SK-N-SH (cell line): ENCODE measurements around the gene STPG2. TPM values are rescaled to one million over a fixed set of nuclear protein-coding genes. Genes with fewer than 3 reads are reported as not detected.

Experiments used
- CTCF ChIA-PET: fragments of 300-600, 350-600 bp; formaldehyde crosslinking; extraction: SDS; loops from one replicate; lab custom pipeline; 2021; lab: Yijun Ruan, JAX
- POLR2A ChIA-PET: fragments of 350-600 bp; sonication (Branson Sonifier 250); formaldehyde crosslinking; extraction: SDS; loops from one replicate; lab custom pipeline; 2020; ENCODE audit warnings: antibody characterized with exemption, inconsistent platforms; lab: Yijun Ruan, JAX
- DNase-seq: peaks from one replicate; pipeline ENCODE4 v3.0.0; 2012
- H2AFZ ChIP-seq: fragments of 200-600 bp; sonication (generic); 2 replicates; pipeline ENCODE4 v1.8.1; 2016; ENCODE audit warnings: antibody characterized with exemption, mild to moderate bottlenecking, low read depth
- H3F3A ChIP-seq: fragments of 200-600 bp; sonication (generic); replicated peaks from 2 replicates; pipeline ENCODE3; 2016; ENCODE audit warnings: antibody characterized with exemption, mild to moderate bottlenecking; ENCODE audit not compliant: insufficient read depth
- H3K27ac ChIP-seq, 2 experiments: fragments of 200-500 bp in 1 of 2; fragments of 200-600 bp in 1 of 2; sonication (Bioruptor generic) in 1 of 2; sonication (generic), shearing (Covaris generic) in 1 of 2; 2 replicates each; pipeline versions ENCODE4 v1.5.1 to v1.6.1; 2014 to 2016; ENCODE audit warnings: low read depth in 2 of 2, inconsistent platforms in 1 of 2, low read length in 1 of 2, mild to moderate bottlenecking in 1 of 2, mixed read lengths in 1 of 2
- H3K27me3 ChIP-seq: fragments of 200-600 bp; sonication (generic), shearing (Covaris generic); 2 replicates; pipeline ENCODE4 v1.6.1; 2016; ENCODE audit warnings: mixed run types; ENCODE audit not compliant: insufficient read depth
- H3K36me3 ChIP-seq, 2 experiments: fragments of 200-500 bp in 1 of 2; fragments of 200-600 bp in 1 of 2; sonication (Bioruptor generic) in 1 of 2; sonication (generic) in 1 of 2; replicated peaks in 1 of 2; 2 replicates each; pipeline versions ENCODE3 to v1.5.1; 2014 to 2016; ENCODE audit warnings: low read length in 1 of 2, mild to moderate bottlenecking in 1 of 2; ENCODE audit not compliant: insufficient read depth in 2 of 2, control insufficient read depth in 1 of 2
- H3K4me1 ChIP-seq, 2 experiments: fragments of 200-500 bp in 1 of 2; fragments of 200-600 bp in 1 of 2; sonication (Bioruptor generic) in 1 of 2; sonication (generic), shearing (Covaris generic) in 1 of 2; 2 replicates each; pipeline versions ENCODE4 v1.5.1 to v1.6.1; 2014 to 2016; ENCODE audit warnings: low read depth in 1 of 2, low read length in 1 of 2, mixed run types in 1 of 2; ENCODE audit not compliant: insufficient read depth in 2 of 2, control insufficient read depth in 1 of 2
- H3K4me2 ChIP-seq: fragments of 200-600 bp; sonication (generic), shearing (Covaris generic); 2 replicates; pipeline ENCODE4 v1.6.1; 2017; ENCODE audit warnings: mixed run types
- H3K4me3 ChIP-seq, 2 experiments: fragments of 200-500 bp in 1 of 2; fragments of 200-600 bp in 1 of 2; sonication (Bioruptor generic) in 1 of 2; sonication (generic), shearing (Covaris generic) in 1 of 2; 2 replicates each; pipeline versions ENCODE4 v1.5.1 to v1.8.1; 2014 to 2016; ENCODE audit warnings: low read depth in 2 of 2, inconsistent platforms in 1 of 2, low read length in 1 of 2, mild to moderate bottlenecking in 1 of 2, mixed read lengths in 1 of 2, moderate library complexity in 1 of 2
- H3K79me2 ChIP-seq: fragments of 200-600 bp; sonication (generic); 2 replicates; pipeline ENCODE4 v1.8.1; 2017; ENCODE audit warnings: mild to moderate bottlenecking; ENCODE audit not compliant: insufficient read depth
- H3K9ac ChIP-seq: fragments of 200-600 bp; sonication (generic); 2 replicates; pipeline ENCODE4 v1.6.1; 2017; ENCODE audit warnings: mixed run types
- H3K9me2 ChIP-seq: fragments of 200-600 bp; sonication (generic); 2 replicates; pipeline ENCODE4 v1.6.1; 2017; ENCODE audit warnings: mixed run types
- H3K9me3 ChIP-seq: fragments of 200-600 bp; sonication (generic); 2 replicates; pipeline ENCODE4 v1.6.1; 2017; ENCODE audit warnings: mixed run types, mild to moderate bottlenecking, moderate library complexity
- H4K20me1 ChIP-seq: fragments of 200-600 bp; sonication (generic); 2 replicates; pipeline ENCODE4 v1.6.1; 2017; ENCODE audit warnings: mild to moderate bottlenecking, mixed run types; ENCODE audit not compliant: insufficient read depth
- ELF1 ChIP-seq: IDR thresholded peaks from 2 replicates; pipeline ENCODE4 v1.4.0; 2012
- EP300 ChIP-seq, 2 experiments: IDR thresholded peaks; 2 replicates each; pipeline versions ENCODE4 v1.4.0 to v1.6.1; 2012; ENCODE audit warnings: borderline replicate concordance in 1 of 2, low read depth in 1 of 2, low read length in 1 of 2
- EZH2phosphoT487 ChIP-seq: fragments of 200-600 bp; sonication (generic); IDR thresholded peaks from 2 replicates; pipeline ENCODE4 v1.6.1; 2017; ENCODE audit warnings: low read depth, mixed run types, mild to moderate bottlenecking, antibody characterized with exemption, moderate library complexity, borderline replicate concordance
- GABPA ChIP-seq: IDR thresholded peaks from 2 replicates; pipeline ENCODE4 v1.4.0; 2012; ENCODE audit warnings: low read depth, mild to moderate bottlenecking
- GATA2 ChIP-seq: sonication (generic); formaldehyde crosslinking; IDR thresholded peaks from 2 replicates; pipeline ENCODE4 v1.5.0; 2020; ENCODE audit warnings: mild to moderate bottlenecking, missing genetic modification reagents
- JUND ChIP-seq: IDR thresholded peaks from 2 replicates; pipeline ENCODE4 v1.4.0; 2012
- NRF1 ChIP-seq: IDR thresholded peaks from 2 replicates; pipeline ENCODE4 v1.6.1; 2012; ENCODE audit warnings: low read depth, mild to moderate bottlenecking, low read length
- POLR2AphosphoS5 ChIP-seq: IDR thresholded peaks from 2 replicates; pipeline ENCODE4 v1.6.1; 2012; ENCODE audit warnings: low read depth, low read length
- RFX5 ChIP-seq: IDR thresholded peaks from 2 replicates; pipeline ENCODE4 v1.6.1; 2012; ENCODE audit warnings: mild to moderate bottlenecking, improper control_type of control experiment, low read length
- SMC3 ChIP-seq: IDR thresholded peaks from 2 replicates; pipeline ENCODE4 v1.6.1; 2012; ENCODE audit warnings: low read depth, low read length, improper control_type of control experiment
- TAF1 ChIP-seq: IDR thresholded peaks from 2 replicates; pipeline ENCODE4 v1.6.1; 2012; ENCODE audit warnings: low read depth, mild to moderate bottlenecking, low read length, moderate library complexity, borderline replicate concordance
- WGBS: methylation state at CpG from one replicate; pipeline ENCODE4 v1.1.6; 2017; ENCODE audit warnings: low lambda C conversion rate; 5-methylcytosine and 5-hydroxymethylcytosine counted together
- polyA plus RNA-seq, 3 experiments: library from polyadenylated mRNA; depleted of rRNA; stranded (reverse); fragments of >200 nt; gene quantifications; 2 replicates each; pipeline ENCODE4 v1.2.3, GENCODE V29; 2012
- TF ChIP-seq, protein P1 (sequence below): IDR thresholded peaks from 2 replicates; pipeline ENCODE4; 2012
- TF ChIP-seq, protein P2 (sequence below): IDR thresholded peaks from 2 replicates; pipeline ENCODE4 v1.6.1; 2012; ENCODE audit warnings: mild to moderate bottlenecking, low read depth, low read length, moderate library complexity
- TF ChIP-seq, protein P3 (sequence below): IDR thresholded peaks from 2 replicates; pipeline ENCODE4 v1.4.0; 2012; ENCODE audit warnings: low read depth, borderline replicate concordance
- TF ChIP-seq, protein P4 (sequence below): IDR thresholded peaks from 2 replicates; pipeline ENCODE4 v1.4.0; 2012; ENCODE audit warnings: low read depth
- TF ChIP-seq, protein P5 (sequence below): fragments of 150-350 bp; IDR thresholded peaks from 2 replicates; pipeline ENCODE4 v1.6.1; 2016; ENCODE audit warnings: mild to moderate bottlenecking, low read depth, low read length
- TF ChIP-seq, protein P6 (sequence below): fragments of 150-350 bp; IDR thresholded peaks from 2 replicates; pipeline ENCODE4 v1.6.1; 2017; ENCODE audit warnings: antibody characterized with exemption, low read length, low read depth, borderline replicate concordance

STPG2 gene
- polyA plus RNA-seq, 1 of the 3 experiments (the other 2 are of a cell fraction), result not detected

DNA sequence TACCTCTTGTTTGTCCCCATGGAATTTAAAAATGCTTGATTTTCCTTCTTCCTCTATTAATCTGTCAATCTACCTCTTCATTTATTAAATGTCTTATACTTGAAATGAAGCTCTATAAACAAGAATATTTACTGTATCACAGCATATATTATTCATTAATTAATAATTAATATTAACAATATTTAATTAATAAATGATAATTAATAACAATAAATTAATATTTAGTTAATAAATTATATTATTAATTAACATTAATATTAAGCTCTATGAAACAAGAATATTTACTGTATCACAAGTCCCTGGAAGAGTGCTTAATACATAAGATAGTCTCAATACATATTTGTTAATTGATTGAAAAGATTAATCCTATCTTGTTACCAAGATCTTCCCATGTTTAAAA, 306.6 kb downstream of the STPG2 start:
- no peaks in the 10 kb centered on the region for H3K4me1 ChIP-seq
- no peak overlapping the region for H3K4me3 ChIP-seq
- TF ChIP-seq GATA2 (CRISPR knock-in tag) (no peak), TAF1 (no peak), NRF1 (no peak)
- TF ChIP-seq, protein P1, sequence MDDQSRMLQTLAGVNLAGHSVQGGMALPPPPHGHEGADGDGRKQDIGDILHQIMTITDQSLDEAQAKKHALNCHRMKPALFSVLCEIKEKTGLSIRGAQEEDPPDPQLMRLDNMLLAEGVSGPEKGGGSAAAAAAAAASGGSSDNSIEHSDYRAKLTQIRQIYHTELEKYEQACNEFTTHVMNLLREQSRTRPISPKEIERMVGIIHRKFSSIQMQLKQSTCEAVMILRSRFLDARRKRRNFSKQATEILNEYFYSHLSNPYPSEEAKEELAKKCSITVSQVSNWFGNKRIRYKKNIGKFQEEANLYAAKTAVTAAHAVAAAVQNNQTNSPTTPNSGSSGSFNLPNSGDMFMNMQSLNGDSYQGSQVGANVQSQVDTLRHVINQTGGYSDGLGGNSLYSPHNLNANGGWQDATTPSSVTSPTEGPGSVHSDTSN, result no peak
- TF ChIP-seq, all 33 proteins: peak for 0
- H3K27me3 ChIP-seq, result no peaks in the 10 kb centered on the region
- no peaks in the 10 kb centered on the region for H3K9me3 ChIP-seq
- H3K36me3 ChIP-seq, result no peaks in the 10 kb centered on the region
- no peaks in the 10 kb centered on the region for H3K9me2 ChIP-seq
- DNase-seq, result no peak
- ChIA-PET CTCF (interaction anchor here (1.1 to 1.2 kb wide), 2 partner anchors 11 to 42 kb away, joined by 3 read pairs; no protein-coding TSS in a partner anchor), POLR2A (no interaction called here)
- no peak overlapping the region for H3K4me2 ChIP-seq
- no peaks in the 10 kb centered on the region for H4K20me1 ChIP-seq
- no peak overlapping the region for H3K27ac ChIP-seq
- H3K79me2 ChIP-seq, result no peaks in the 10 kb centered on the region
- H3K9ac ChIP-seq, result no peak overlapping the region
- H3F3A ChIP-seq, result no peaks in the 10 kb centered on the region
- no peak overlapping the region for H2AFZ ChIP-seq

DNA sequence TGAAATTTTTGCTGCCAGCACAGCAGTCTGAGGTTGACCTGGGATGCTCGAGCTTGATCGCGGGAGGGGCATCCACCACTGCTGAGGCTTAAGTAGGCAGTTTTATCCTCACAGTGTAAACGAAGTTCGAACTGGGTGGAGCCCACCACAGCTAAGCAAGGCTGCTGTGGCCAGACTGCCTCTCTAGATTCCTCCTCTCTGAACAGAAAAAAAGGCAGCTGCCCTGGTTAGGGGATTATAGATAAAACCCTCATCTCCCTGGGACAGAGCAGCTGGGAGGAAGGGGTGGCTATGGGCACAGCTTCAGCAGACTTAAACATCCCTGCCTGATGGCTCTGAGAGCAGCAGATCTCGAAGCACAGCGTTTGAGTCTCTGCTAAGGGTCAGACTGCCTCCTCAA, 314.6 kb downstream of the STPG2 start:
- no peaks in the 10 kb centered on the region for H3F3A ChIP-seq
- H3K4me1 ChIP-seq, result no peaks in the 10 kb centered on the region
- H3K27ac ChIP-seq, result no peak overlapping the region
- H4K20me1 ChIP-seq, result no peaks in the 10 kb centered on the region
- no peaks in the 10 kb centered on the region for H3K9me3 ChIP-seq
- H3K4me2 ChIP-seq, result no peak overlapping the region
- H3K9me2 ChIP-seq, result no peaks in the 10 kb centered on the region
- no peak overlapping the region for H3K9ac ChIP-seq
- TF ChIP-seq RFX5 (no peak), JUND (no peak), ELF1 (no peak), EP300 (IDR thresholded peaks at IDR 0.05; ENCODE audit: borderline replicate concordance in 1 of 2, low read depth in 1 of 2, low read length in 1 of 2) (no peak), POLR2AphosphoS5 (no peak), EZH2phosphoT487 (no peak), GABPA (no peak), SMC3 (no peak)
- TF ChIP-seq, protein P2, sequence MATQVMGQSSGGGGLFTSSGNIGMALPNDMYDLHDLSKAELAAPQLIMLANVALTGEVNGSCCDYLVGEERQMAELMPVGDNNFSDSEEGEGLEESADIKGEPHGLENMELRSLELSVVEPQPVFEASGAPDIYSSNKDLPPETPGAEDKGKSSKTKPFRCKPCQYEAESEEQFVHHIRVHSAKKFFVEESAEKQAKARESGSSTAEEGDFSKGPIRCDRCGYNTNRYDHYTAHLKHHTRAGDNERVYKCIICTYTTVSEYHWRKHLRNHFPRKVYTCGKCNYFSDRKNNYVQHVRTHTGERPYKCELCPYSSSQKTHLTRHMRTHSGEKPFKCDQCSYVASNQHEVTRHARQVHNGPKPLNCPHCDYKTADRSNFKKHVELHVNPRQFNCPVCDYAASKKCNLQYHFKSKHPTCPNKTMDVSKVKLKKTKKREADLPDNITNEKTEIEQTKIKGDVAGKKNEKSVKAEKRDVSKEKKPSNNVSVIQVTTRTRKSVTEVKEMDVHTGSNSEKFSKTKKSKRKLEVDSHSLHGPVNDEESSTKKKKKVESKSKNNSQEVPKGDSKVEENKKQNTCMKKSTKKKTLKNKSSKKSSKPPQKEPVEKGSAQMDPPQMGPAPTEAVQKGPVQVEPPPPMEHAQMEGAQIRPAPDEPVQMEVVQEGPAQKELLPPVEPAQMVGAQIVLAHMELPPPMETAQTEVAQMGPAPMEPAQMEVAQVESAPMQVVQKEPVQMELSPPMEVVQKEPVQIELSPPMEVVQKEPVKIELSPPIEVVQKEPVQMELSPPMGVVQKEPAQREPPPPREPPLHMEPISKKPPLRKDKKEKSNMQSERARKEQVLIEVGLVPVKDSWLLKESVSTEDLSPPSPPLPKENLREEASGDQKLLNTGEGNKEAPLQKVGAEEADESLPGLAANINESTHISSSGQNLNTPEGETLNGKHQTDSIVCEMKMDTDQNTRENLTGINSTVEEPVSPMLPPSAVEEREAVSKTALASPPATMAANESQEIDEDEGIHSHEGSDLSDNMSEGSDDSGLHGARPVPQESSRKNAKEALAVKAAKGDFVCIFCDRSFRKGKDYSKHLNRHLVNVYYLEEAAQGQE, result no peak
- TF ChIP-seq, protein P3, sequence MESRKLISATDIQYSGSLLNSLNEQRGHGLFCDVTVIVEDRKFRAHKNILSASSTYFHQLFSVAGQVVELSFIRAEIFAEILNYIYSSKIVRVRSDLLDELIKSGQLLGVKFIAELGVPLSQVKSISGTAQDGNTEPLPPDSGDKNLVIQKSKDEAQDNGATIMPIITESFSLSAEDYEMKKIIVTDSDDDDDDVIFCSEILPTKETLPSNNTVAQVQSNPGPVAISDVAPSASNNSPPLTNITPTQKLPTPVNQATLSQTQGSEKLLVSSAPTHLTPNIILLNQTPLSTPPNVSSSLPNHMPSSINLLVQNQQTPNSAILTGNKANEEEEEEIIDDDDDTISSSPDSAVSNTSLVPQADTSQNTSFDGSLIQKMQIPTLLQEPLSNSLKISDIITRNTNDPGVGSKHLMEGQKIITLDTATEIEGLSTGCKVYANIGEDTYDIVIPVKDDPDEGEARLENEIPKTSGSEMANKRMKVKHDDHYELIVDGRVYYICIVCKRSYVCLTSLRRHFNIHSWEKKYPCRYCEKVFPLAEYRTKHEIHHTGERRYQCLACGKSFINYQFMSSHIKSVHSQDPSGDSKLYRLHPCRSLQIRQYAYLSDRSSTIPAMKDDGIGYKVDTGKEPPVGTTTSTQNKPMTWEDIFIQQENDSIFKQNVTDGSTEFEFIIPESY, result no peak
- TF ChIP-seq, protein P4, sequence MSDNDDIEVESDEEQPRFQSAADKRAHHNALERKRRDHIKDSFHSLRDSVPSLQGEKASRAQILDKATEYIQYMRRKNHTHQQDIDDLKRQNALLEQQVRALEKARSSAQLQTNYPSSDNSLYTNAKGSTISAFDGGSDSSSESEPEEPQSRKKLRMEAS, result no peak
- TF ChIP-seq, protein P5, sequence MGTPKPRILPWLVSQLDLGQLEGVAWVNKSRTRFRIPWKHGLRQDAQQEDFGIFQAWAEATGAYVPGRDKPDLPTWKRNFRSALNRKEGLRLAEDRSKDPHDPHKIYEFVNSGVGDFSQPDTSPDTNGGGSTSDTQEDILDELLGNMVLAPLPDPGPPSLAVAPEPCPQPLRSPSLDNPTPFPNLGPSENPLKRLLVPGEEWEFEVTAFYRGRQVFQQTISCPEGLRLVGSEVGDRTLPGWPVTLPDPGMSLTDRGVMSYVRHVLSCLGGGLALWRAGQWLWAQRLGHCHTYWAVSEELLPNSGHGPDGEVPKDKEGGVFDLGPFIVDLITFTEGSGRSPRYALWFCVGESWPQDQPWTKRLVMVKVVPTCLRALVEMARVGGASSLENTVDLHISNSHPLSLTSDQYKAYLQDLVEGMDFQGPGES, result no peak
- TF ChIP-seq, protein P6, sequence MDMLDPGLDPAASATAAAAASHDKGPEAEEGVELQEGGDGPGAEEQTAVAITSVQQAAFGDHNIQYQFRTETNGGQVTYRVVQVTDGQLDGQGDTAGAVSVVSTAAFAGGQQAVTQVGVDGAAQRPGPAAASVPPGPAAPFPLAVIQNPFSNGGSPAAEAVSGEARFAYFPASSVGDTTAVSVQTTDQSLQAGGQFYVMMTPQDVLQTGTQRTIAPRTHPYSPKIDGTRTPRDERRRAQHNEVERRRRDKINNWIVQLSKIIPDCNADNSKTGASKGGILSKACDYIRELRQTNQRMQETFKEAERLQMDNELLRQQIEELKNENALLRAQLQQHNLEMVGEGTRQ, result no peak
- no peaks in the 10 kb centered on the region for H3K79me2 ChIP-seq
- POLR2A ChIA-PET, result no interaction called here
- H2AFZ ChIP-seq, result no peak overlapping the region
- CTCF ChIA-PET, result no interaction called here
- 47% methylated on average over 7 of the region's 7 CpGs for WGBS
- H3K27me3 ChIP-seq, result no peaks in the 10 kb centered on the region
- no peak for DNase-seq
- no peaks in the 10 kb centered on the region for H3K36me3 ChIP-seq
- no peak overlapping the region for H3K4me3 ChIP-seq
